ENCODE results near the gene MKNK1. TPM values are rescaled to one million over a fixed set of nuclear protein-coding genes. Genes with fewer than 3 reads are reported as not detected.

Gene MKNK1
- total and polyA plus RNA-seq, 7 donors = 19.3 to 52.6 (median 34.6) TPM

DNA sequence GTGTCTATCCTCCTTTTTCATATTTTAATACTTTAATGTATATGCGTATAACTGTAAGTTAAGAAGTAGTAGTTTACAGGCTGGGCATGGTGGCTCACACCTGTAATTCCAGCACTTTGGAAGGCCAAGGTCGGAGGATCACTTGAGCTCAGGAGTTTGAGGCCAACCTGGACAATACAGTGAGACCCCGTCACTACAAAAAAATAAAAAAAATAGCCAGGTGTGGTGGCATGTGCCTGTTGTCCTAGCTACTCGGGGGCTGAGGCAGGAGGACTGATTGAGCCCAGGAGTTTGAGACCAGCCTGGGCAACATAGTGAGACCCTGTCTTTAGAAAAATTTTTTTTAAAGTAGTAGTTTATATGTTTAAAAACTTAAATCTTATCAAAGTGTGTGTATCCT lies 41.7 kb upstream of the MKNK1 start:
- Histone ChIP-seq H3K27me3 (ENCODE audit: insufficient read depth in 3 of 3, low read length in 2 of 3) (no peaks in the 10 kb centered on the region), H3K9me3 (peaks cover 2% of the 10 kb centered on the region), H3K27ac (no peak overlapping the region), H3K36me3 (ENCODE audit: insufficient read depth in 1 of 2, low read depth in 1 of 2) (peaks cover 10 to 73% of the 10 kb centered on the region in 2 donors), H3K4me3 (no peak overlapping the region), H3K4me1 (no peaks in the 10 kb centered on the region)
- intact Hi-C loops (cut with DNase I) = no loop called here
- TF ChIP-seq, protein P1, sequence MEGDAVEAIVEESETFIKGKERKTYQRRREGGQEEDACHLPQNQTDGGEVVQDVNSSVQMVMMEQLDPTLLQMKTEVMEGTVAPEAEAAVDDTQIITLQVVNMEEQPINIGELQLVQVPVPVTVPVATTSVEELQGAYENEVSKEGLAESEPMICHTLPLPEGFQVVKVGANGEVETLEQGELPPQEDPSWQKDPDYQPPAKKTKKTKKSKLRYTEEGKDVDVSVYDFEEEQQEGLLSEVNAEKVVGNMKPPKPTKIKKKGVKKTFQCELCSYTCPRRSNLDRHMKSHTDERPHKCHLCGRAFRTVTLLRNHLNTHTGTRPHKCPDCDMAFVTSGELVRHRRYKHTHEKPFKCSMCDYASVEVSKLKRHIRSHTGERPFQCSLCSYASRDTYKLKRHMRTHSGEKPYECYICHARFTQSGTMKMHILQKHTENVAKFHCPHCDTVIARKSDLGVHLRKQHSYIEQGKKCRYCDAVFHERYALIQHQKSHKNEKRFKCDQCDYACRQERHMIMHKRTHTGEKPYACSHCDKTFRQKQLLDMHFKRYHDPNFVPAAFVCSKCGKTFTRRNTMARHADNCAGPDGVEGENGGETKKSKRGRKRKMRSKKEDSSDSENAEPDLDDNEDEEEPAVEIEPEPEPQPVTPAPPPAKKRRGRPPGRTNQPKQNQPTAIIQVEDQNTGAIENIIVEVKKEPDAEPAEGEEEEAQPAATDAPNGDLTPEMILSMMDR (IDR thresholded peaks at IDR 0.05) = no peak
- WGBS, 3 donors = 92 to 96% (median 94%) methylated on average over 4 of the region's 4 CpGs
- DNase-seq = no peak
- ATAC-seq = no peak

DNA sequence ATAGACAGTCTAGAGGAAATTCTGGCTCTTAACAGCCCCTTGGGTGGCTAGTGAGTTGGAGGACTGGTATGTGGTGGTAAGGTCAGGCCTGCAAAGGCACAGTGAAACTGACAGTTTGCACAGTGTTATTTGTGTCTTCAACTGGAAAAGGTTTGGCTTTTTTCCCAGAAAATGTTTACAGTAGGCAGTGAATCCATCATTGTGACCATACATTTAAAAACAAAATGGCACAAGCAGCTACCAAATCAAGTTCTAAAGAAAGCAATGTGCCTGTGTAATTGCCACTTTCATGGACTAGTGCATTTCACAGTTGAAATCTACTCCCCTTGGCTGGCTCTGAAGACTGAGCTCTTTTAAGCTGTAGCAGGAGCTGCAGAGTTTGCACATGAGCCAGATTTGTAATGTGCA lies 39.3 kb upstream of the MKNK1 start:
- H3K27me3 ChIP-seq (ENCODE audit: insufficient read depth in 3 of 3, low read length in 2 of 3) = no peaks in the 10 kb centered on the region
- ATAC-seq = peak in 2 of 4 donors; percentile 50 to 62
- TF ChIP-seq, protein P1 (IDR thresholded peaks at IDR 0.05) = no peak
- H3K27ac ChIP-seq = no peak overlapping the region
- intact Hi-C loops (cut with DNase I) = no loop called here
- H3K4me3 ChIP-seq = no peak overlapping the region
- H3K4me1 ChIP-seq = no peaks in the 10 kb centered on the region
- peaks cover 6 to 61% of the 10 kb centered on the region in 2 donors for H3K36me3 ChIP-seq (ENCODE audit: insufficient read depth in 1 of 2, low read depth in 1 of 2)
- no peaks in the 10 kb centered on the region for H3K9me3 ChIP-seq
- DNase-seq = no peak

DNA sequence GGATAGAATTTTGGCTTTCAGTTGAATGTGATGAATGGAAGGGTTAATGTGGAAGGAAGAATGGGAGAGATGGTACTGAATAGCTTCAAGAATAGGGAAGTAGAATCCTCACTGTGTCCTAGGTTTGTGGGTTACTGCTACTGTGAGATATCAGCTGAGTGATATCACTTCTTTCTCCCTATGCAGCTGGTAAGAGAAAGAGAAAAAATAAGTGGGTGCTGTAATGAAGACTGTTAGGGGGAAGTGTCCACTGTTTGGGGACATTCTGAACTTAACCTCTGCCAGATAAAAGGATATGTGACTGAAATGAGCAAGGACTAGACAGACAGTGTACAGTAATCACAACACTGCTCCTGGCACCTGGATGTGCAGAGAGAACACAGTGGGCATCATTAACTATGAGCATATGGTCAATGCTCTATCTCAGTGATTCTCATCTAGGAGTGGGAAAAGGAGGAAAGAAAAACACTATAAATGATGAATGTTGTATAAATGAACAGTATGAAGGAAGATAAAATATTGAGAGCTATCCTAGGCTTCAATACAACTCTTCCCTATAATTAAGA lies 38.1 kb upstream of the MKNK1 start:
- DNase-seq (no peak), ATAC-seq (no peak)
- Histone ChIP-seq H3K4me3 (no peak overlapping the region), H3K4me1 (peaks cover 4% of the 10 kb centered on the region), H3K9me3 (no peaks in the 10 kb centered on the region), H3K27ac (no peak overlapping the region), H3K36me3 (ENCODE audit: insufficient read depth in 1 of 2, low read depth in 1 of 2) (peaks cover 6 to 53% of the 10 kb centered on the region in 2 donors), H3K27me3 (ENCODE audit: insufficient read depth in 3 of 3, low read length in 2 of 3) (no peaks in the 10 kb centered on the region)
- TF ChIP-seq, protein P1 (IDR thresholded peaks at IDR 0.05) = no peak
- intact Hi-C loops (cut with DNase I) = no loop called here

DNA sequence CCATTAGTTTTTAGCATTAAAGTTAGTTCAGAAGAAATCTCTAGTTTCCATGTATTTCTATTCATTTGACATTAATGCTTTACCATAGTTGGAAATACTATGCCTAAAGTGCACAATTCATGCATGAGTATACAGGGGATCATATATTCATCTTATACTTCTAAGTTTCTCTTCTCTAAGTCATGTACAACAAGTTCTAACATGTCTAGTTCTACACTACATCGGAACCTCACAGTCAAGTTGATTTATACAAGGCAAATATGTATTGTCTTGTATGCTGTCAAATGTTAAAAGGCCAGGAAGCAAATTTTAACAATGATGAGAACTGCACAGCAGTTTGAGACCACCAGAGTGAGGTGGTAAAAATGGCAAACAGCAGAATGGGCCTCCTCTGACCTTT lies 35.5 kb upstream of the MKNK1 start:
- WGBS, 3 donors = 86 to 95% (median 94%) methylated on average over 1 of the region's 1 CpG
- peaks cover 4% of the 10 kb centered on the region for H3K4me1 ChIP-seq
- ATAC-seq = no peak
- TF ChIP-seq, protein P1 (IDR thresholded peaks at IDR 0.05) = no peak
- H3K27me3 ChIP-seq (ENCODE audit: insufficient read depth in 3 of 3, low read length in 2 of 3) = no peaks in the 10 kb centered on the region
- no peak overlapping the region for H3K4me3 ChIP-seq
- intact Hi-C loops (cut with DNase I) = no loop called here
- H3K27ac ChIP-seq = no peak overlapping the region
- peaks cover 10 to 66% of the 10 kb centered on the region in 2 donors for H3K36me3 ChIP-seq (ENCODE audit: insufficient read depth in 1 of 2, low read depth in 1 of 2)
- no peak for DNase-seq
- no peaks in the 10 kb centered on the region for H3K9me3 ChIP-seq

DNA sequence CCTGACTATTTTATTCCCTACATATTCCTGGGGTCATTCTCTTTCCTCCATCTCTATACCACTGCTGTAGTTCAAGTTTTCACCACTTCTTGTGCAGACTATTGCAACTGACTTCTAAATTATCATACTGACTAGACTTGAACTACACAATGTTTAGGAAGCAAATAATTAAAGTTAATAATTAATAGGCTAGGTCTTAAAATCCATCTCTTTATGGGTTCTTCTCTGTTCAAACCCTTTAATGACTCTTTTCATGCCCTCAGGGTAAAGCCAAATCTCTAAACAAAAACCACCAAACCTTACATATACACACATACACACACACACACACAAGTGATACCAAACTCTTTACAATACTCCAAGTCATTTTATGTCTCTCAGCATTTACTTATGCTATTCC lies 34.9 kb upstream of the MKNK1 start:
- H3K4me3 ChIP-seq = no peak overlapping the region
- H3K36me3 ChIP-seq (ENCODE audit: insufficient read depth in 1 of 2, low read depth in 1 of 2) = peaks cover 10 to 72% of the 10 kb centered on the region in 2 donors
- H3K27me3 ChIP-seq (ENCODE audit: insufficient read depth in 3 of 3, low read length in 2 of 3) = no peaks in the 10 kb centered on the region
- ATAC-seq (no peak), DNase-seq (no peak)
- TF ChIP-seq, protein P1 (IDR thresholded peaks at IDR 0.05) = no peak
- H3K27ac ChIP-seq = no peak overlapping the region
- intact Hi-C loops (cut with DNase I) = no loop called here
- H3K9me3 ChIP-seq = no peaks in the 10 kb centered on the region
- H3K4me1 ChIP-seq = peaks cover 4% of the 10 kb centered on the region

Data from psoas muscle (tissue), 8 donors.